ENCODE data around the gene LYSMD3. TPM values are rescaled to one million over a fixed set of nuclear protein-coding genes. Genes with fewer than 3 reads are reported as not detected.
A peak's percentile ranks its signal among the peaks of the same experiment; 100 is the strongest.

LYSMD3 gene
- polyA plus RNA-seq, 1 donor (not counting 4 experiments of a cell fraction or from before 2014, with no cell fraction given): 18.9 TPM

DNA sequence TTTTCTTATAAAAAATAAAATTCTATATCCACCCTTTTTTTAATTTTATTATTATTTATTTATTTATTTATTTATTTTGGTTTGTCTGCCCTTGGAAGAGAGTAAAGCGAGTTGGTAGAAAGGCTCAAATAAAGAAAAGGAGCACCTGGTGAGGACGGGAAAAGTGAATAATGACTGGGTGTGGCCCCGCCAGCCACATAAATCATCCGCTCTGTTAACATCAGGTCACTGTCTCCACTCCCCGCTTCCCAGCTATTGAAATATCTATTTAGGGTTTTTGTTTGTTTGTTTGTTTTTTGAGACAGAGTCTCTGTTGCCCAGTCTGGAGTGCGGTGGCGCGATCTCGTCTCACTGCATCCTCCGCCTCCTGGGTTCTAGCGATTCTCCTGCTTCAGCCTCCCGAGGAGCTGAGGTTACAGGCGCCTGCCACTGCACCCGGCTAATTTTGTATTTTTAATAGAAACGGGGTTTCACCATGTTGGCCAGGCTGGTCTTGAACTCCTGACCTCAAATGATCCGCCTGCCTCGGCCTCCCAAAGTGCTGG is 53.9 kb downstream of the LYSMD3 start:
- Histone ChIP-seq H3K4me2 (ENCODE audit: control insufficient read depth, extremely low read depth, insufficient read depth, low read depth, low read length) (peak overlapping the region; percentile 92), H3K27ac (ENCODE audit: control insufficient read depth, insufficient read depth, low read length) (peak overlapping the region; percentile 83), H3K27me3 (ENCODE audit: control insufficient read depth, extremely low read depth, insufficient read depth, low read length) (no peaks in the 10 kb centered on the region), H3K79me2 (ENCODE audit: control insufficient read depth, insufficient read depth, low read length) (peaks cover 38% of the 10 kb centered on the region), H2AFZ (ENCODE audit: control insufficient read depth, low read length) (peak overlapping the region; percentile 37), H3K9ac (ENCODE audit: control insufficient read depth, extremely low read depth, insufficient read depth, low read length) (peak overlapping the region; percentile 89), H4K20me1 (ENCODE audit: control insufficient read depth, extremely low read depth, insufficient read depth, low read length) (no peaks in the 10 kb centered on the region), H3K4me3 (ENCODE audit: control insufficient read depth in 2 of 3, extremely low read depth in 1 of 3, insufficient read depth in 2 of 3, low read depth in 1 of 3, low read length in 3 of 3) (peak overlapping the region; percentile 70 to 98 (median 94)), H3K4me1 (ENCODE audit: control insufficient read depth, extremely low read depth, insufficient read depth, low read length) (peaks cover 7% of the 10 kb centered on the region), H3K9me3 (ENCODE audit: control insufficient read depth, low read depth, low read length) (no peaks in the 10 kb centered on the region), H3K36me3 (ENCODE audit: control insufficient read depth in 2 of 2, extremely low read depth in 1 of 2, insufficient read depth in 2 of 2, low read length in 2 of 2) (no peaks in the 10 kb centered on the region), H3K9me1 (ENCODE audit: control insufficient read depth, extremely low read depth, insufficient read depth, low read length) (no peaks in the 10 kb centered on the region)
- TF ChIP-seq, protein P1, sequence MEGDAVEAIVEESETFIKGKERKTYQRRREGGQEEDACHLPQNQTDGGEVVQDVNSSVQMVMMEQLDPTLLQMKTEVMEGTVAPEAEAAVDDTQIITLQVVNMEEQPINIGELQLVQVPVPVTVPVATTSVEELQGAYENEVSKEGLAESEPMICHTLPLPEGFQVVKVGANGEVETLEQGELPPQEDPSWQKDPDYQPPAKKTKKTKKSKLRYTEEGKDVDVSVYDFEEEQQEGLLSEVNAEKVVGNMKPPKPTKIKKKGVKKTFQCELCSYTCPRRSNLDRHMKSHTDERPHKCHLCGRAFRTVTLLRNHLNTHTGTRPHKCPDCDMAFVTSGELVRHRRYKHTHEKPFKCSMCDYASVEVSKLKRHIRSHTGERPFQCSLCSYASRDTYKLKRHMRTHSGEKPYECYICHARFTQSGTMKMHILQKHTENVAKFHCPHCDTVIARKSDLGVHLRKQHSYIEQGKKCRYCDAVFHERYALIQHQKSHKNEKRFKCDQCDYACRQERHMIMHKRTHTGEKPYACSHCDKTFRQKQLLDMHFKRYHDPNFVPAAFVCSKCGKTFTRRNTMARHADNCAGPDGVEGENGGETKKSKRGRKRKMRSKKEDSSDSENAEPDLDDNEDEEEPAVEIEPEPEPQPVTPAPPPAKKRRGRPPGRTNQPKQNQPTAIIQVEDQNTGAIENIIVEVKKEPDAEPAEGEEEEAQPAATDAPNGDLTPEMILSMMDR (optimal IDR thresholded peaks at IDR 0.05 in 1 of 3, IDR thresholded peaks at IDR 0.05 in 1 of 3, conservative IDR thresholded peaks at IDR 0.05 in 1 of 3; ENCODE audit: extremely low read depth in 1 of 3, insufficient read depth in 2 of 3, low read length in 3 of 3): no peak
- TF ChIP-seq EZH2 (IDR thresholded peaks at IDR 0.05; ENCODE audit: low read length): no peak
- dilution Hi-C loops (cut with MboI; ENCODE audit: extremely low pct_ligation_motif_present, low sequenced_read_pairs): no loop called here
- FAIRE-seq (no peak), DNase-seq (ENCODE audit: low read depth, low spot score) (no peak)

DNA sequence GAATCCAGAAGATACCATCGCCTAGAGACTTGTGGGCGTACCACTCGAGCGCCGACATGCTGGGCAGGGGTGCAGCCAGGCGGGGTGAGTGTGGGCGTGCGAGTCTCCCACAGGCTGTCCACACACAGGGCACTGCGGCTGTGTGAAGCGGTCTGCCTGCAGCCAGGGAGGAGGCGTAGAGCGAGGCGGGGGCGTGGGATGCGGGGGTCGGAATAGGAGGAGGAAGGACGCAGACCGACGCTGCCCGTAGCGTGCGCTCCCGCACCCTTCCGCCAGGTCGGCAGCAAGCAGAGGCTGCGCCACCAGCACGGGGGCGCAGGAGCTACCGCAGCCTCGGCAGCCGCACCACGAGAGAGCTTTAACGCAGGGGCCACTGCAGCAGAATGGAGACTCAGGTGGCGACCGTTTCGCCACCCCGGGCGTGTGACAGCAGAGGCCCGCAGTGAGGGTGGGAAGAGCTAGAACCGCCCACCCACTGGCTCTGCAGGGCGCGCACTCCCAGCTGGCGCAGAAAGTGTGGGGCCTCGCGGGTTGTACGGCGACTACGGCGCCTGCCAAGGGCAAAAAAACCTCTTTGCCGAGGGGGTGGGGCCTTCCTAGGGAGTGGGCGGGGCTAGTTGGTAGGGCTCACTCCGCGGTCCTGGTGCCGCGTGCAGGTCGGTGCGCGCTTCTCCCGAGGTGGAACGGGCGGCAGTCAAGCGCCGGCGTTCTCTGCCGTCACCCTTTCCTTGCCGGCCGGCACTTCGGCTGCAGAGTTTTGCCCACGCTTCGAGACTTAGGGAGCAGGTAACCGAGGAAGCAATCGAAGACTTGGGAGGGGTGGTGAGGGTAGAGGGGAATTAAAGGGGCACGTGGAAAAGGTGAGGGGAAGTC is 54.9 kb downstream of the LYSMD3 start, which contains the start of the genes MBLAC2 and POLR3G:
Gene MBLAC2 (minus strand): TSS at position 537 of the 873 bp plus-strand sequence. CDS start 479 bp downstream, at position 58.
Gene POLR3G (plus strand): TSS at position 630 of the 873 bp plus-strand sequence. CDS start 10,704 bp downstream, outside the sequence.
- Histone ChIP-seq H3K4me3 (ENCODE audit: control insufficient read depth in 2 of 3, extremely low read depth in 1 of 3, insufficient read depth in 2 of 3, low read depth in 1 of 3, low read length in 3 of 3) (peak within 1 kb of the TSS; percentile 70 to 98 (median 94)), H3K79me2 (ENCODE audit: control insufficient read depth, insufficient read depth, low read length) (peaks cover 38% of the 10 kb centered on the region)
- dilution Hi-C loops (cut with MboI; ENCODE audit: extremely low pct_ligation_motif_present, low sequenced_read_pairs): no loop called here

More for the DNA sequence above, 54.9 kb downstream of the LYSMD3 start, which contains the start of the genes MBLAC2 and POLR3G:
- no peaks in the 10 kb centered on the region for H3K27me3 ChIP-seq (ENCODE audit: control insufficient read depth, extremely low read depth, insufficient read depth, low read length)
- FAIRE-seq (peak; percentile 36), DNase-seq (ENCODE audit: low read depth, low spot score) (peak; percentile 30)
- TF ChIP-seq, protein P1 (optimal IDR thresholded peaks at IDR 0.05 in 1 of 3, IDR thresholded peaks at IDR 0.05 in 1 of 3, conservative IDR thresholded peaks at IDR 0.05 in 1 of 3; ENCODE audit: extremely low read depth in 1 of 3, insufficient read depth in 2 of 3, low read length in 3 of 3): peak; percentile 25 to 65 (median 30)
- TF ChIP-seq EZH2 (IDR thresholded peaks at IDR 0.05; ENCODE audit: low read length): no peak
- no peaks in the 10 kb centered on the region for H3K36me3 ChIP-seq (ENCODE audit: control insufficient read depth in 2 of 2, extremely low read depth in 1 of 2, insufficient read depth in 2 of 2, low read length in 2 of 2)
- H3K4me2 ChIP-seq (ENCODE audit: control insufficient read depth, extremely low read depth, insufficient read depth, low read depth, low read length): peak within 1 kb of the TSS; percentile 92
- H3K9me3 ChIP-seq (ENCODE audit: control insufficient read depth, low read depth, low read length): no peaks in the 10 kb centered on the region
- no peaks in the 10 kb centered on the region for H4K20me1 ChIP-seq (ENCODE audit: control insufficient read depth, extremely low read depth, insufficient read depth, low read length)
- peak within 1 kb of the TSS; percentile 89 for H3K9ac ChIP-seq (ENCODE audit: control insufficient read depth, extremely low read depth, insufficient read depth, low read length)
- peak within 1 kb of the TSS; percentile 83 for H3K27ac ChIP-seq (ENCODE audit: control insufficient read depth, insufficient read depth, low read length)
- peak within 1 kb of the TSS; percentile 99 for H2AFZ ChIP-seq (ENCODE audit: control insufficient read depth, low read length)
- H3K9me1 ChIP-seq (ENCODE audit: control insufficient read depth, extremely low read depth, insufficient read depth, low read length): no peaks in the 10 kb centered on the region
- peaks cover 7% of the 10 kb centered on the region for H3K4me1 ChIP-seq (ENCODE audit: control insufficient read depth, extremely low read depth, insufficient read depth, low read length)
